ENCODE data around the gene DCLRE1B.

Gene DCLRE1B

DNA sequence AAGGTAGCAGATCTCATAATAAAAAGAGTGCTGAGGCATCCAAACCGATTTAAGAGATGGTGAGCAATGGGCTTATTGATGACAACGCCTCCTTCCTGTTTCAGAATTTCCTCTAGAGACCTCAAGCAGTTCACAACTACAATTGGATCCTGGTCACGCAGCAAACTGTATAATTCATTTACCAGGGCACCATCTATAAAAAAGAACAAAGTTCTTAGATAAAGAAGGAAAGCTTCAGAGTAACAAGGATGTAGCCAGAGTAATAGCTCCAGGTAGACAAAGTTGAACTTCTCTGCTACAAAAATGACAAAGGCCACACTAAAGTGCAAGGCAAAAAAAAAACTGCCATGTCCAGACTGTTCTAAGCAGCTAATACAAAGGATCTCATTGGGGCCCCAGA lies 3.9 kb upstream of the DCLRE1B start:
- no peak for ATAC-seq

DNA sequence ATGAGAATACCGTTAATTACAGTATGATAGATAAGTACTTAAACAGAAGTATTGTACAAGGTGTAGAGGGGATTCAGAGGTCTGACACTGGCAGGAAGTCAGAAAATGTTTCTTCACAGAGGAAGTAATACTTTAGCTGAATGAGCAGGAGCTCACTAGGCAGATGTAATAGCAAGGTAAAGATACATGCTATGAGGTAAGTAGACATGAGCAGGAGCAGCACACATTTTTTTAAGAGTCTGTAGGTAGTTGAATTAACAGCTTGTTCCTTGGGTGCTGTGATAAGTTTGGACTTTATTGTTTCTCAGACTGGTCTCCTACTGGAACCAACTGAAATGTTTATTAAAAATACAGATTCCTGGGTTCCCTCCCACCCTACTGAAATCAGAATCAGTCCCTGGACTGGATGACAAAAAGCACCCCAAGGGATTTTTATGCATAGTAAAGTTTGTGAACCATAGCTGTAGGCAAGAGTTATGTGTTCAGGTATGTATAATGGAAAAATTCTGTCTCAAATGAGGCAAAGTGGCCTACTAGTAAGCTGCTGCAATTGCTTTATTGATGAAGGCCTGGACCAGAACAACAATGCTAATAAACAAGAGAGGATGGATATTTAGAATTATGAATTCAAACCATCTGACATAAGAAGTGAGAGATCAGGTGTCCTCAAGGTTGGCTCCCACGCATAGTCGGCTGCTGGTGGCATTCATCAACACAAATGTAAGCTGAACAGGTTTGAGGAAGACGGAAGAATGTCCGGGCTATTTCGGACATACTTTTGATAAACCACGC lies 1.4 kb upstream of the DCLRE1B start:
- no peak for ATAC-seq
- TF ChIP-seq CSRNP3 (CRISPR knock-in tag; IDR thresholded peaks at IDR 0.05) (no peak), PATZ1 (CRISPR knock-in tag; IDR thresholded peaks at IDR 0.05; ENCODE audit: borderline replicate concordance) (no peak), CREB5 (CRISPR knock-in tag; IDR thresholded peaks at IDR 0.05; ENCODE audit: low read depth) (no peak), SNAI2 (CRISPR knock-in tag; IDR thresholded peaks at IDR 0.05) (no peak), ZNF70 (CRISPR knock-in tag; IDR thresholded peaks at IDR 0.05) (no peak), GLIS3 (CRISPR knock-in tag; IDR thresholded peaks at IDR 0.05) (no peak), ZNF565 (CRISPR knock-in tag; conservative IDR thresholded peaks at IDR 0.05; ENCODE audit: low read depth) (no peak), PPARA (CRISPR knock-in tag; IDR thresholded peaks at IDR 0.05; ENCODE audit: borderline replicate concordance) (no peak), ZFP30 (CRISPR knock-in tag; IDR thresholded peaks at IDR 0.05) (no peak), ARNTL (CRISPR knock-in tag; IDR thresholded peaks at IDR 0.05; ENCODE audit: borderline replicate concordance, low read depth) (no peak), RARB (CRISPR knock-in tag; IDR thresholded peaks at IDR 0.05) (no peak), ISL1 (CRISPR knock-in tag; IDR thresholded peaks at IDR 0.05) (no peak), ZFP3 (CRISPR knock-in tag; IDR thresholded peaks at IDR 0.05) (no peak), ZC3H10 (CRISPR knock-in tag; IDR thresholded peaks at IDR 0.05) (no peak)
- TF ChIP-seq, protein P1, sequence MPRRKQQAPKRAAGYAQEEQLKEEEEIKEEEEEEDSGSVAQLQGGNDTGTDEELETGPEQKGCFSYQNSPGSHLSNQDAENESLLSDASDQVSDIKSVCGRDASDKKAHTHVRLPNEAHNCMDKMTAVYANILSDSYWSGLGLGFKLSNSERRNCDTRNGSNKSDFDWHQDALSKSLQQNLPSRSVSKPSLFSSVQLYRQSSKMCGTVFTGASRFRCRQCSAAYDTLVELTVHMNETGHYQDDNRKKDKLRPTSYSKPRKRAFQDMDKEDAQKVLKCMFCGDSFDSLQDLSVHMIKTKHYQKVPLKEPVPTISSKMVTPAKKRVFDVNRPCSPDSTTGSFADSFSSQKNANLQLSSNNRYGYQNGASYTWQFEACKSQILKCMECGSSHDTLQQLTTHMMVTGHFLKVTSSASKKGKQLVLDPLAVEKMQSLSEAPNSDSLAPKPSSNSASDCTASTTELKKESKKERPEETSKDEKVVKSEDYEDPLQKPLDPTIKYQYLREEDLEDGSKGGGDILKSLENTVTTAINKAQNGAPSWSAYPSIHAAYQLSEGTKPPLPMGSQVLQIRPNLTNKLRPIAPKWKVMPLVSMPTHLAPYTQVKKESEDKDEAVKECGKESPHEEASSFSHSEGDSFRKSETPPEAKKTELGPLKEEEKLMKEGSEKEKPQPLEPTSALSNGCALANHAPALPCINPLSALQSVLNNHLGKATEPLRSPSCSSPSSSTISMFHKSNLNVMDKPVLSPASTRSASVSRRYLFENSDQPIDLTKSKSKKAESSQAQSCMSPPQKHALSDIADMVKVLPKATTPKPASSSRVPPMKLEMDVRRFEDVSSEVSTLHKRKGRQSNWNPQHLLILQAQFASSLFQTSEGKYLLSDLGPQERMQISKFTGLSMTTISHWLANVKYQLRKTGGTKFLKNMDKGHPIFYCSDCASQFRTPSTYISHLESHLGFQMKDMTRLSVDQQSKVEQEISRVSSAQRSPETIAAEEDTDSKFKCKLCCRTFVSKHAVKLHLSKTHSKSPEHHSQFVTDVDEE (CRISPR knock-in tag; IDR thresholded peaks at IDR 0.05) = no peak

More for the DNA sequence above, 3.9 kb upstream of the DCLRE1B start:
- TF ChIP-seq BACH2 (CRISPR knock-in tag; IDR thresholded peaks at IDR 0.05; ENCODE audit: borderline replicate concordance) (no peak), OSR1 (CRISPR knock-in tag; IDR thresholded peaks at IDR 0.05) (no peak), GLIS3 (CRISPR knock-in tag; IDR thresholded peaks at IDR 0.05) (no peak), ARNTL (CRISPR knock-in tag; IDR thresholded peaks at IDR 0.05; ENCODE audit: borderline replicate concordance, low read depth) (no peak), ZNF70 (CRISPR knock-in tag; IDR thresholded peaks at IDR 0.05) (no peak), CSDC2 (CRISPR knock-in tag; IDR thresholded peaks at IDR 0.05) (no peak), PPARA (CRISPR knock-in tag; IDR thresholded peaks at IDR 0.05; ENCODE audit: borderline replicate concordance) (no peak), CREB5 (CRISPR knock-in tag; IDR thresholded peaks at IDR 0.05; ENCODE audit: low read depth) (no peak), CSRNP3 (CRISPR knock-in tag; IDR thresholded peaks at IDR 0.05) (no peak), ESRRG (CRISPR knock-in tag; IDR thresholded peaks at IDR 0.05) (no peak), ZC3H10 (CRISPR knock-in tag; IDR thresholded peaks at IDR 0.05) (no peak), TCF4 (CRISPR knock-in tag; IDR thresholded peaks at IDR 0.05; ENCODE audit: borderline replicate concordance) (no peak), TOX (CRISPR knock-in tag; IDR thresholded peaks at IDR 0.05; ENCODE audit: borderline replicate concordance) (no peak), PATZ1 (CRISPR knock-in tag; IDR thresholded peaks at IDR 0.05; ENCODE audit: borderline replicate concordance) (no peak)

Data from SK-N-SH treated with all-trans-retinoic acid at 6 μM for 48 hours (cell line).